Measurements from ENCODE around the gene LSAMP. TPM values are rescaled to one million over a fixed set of nuclear protein-coding genes. Genes with fewer than 3 reads are reported as not detected.

The LSAMP gene
- total and polyA plus RNA-seq, 3 donors from 2014 or later, result 3.1 to 10.3 (median 9.1) TPM

DNA sequence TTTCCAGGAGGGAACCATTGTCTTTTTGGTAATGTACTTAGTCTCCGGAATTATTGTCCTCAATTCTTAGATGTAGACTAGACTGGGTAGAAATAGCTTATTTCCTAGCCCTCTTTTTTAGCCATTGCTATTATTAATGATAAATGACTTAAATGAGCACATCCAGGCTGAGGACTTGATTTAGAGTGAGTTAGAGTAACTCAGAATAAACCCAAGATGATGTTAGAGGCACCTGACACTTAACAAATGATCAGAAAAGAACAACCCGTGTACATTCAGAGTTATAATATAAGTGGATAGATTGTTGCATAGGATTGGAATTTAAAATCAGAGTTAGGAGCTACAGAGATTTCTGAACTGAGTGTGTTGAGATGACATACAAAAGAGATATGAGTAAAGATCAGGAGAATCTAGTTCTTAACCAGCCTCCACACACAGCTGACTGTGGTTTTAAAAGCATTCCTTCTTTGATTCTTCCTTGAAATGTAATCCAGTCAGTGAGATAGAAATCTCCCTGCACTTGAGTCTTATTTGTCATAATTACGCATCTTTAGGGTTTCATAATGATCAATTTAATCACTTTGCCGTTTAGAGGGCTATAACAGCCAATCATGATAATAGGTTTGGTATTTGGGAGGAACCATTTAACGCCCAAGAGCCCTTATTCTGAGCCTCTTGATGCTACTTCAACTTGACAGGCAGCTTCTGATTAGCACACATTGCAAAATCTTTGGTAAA, 455.4 kb downstream of the LSAMP start:
- H3K4me3 ChIP-seq, result no peak overlapping the region
- no peaks in the 10 kb centered on the region for H3K27me3 ChIP-seq
- no peak overlapping the region for H3K27ac ChIP-seq
- H3K36me3 ChIP-seq (ENCODE audit: low read depth, missing control alignments), result no peaks in the 10 kb centered on the region
- DNase-seq, result no peak
- H3K4me1 ChIP-seq, result no peaks in the 10 kb centered on the region
- intact Hi-C loops (cut with DNase I; ENCODE audit: low total_unique reads), result no loop called here
- WGBS, 2 donors, result 84 to 85% methylated on average over 5 of the region's 5 CpGs
- TF ChIP-seq, protein P1, sequence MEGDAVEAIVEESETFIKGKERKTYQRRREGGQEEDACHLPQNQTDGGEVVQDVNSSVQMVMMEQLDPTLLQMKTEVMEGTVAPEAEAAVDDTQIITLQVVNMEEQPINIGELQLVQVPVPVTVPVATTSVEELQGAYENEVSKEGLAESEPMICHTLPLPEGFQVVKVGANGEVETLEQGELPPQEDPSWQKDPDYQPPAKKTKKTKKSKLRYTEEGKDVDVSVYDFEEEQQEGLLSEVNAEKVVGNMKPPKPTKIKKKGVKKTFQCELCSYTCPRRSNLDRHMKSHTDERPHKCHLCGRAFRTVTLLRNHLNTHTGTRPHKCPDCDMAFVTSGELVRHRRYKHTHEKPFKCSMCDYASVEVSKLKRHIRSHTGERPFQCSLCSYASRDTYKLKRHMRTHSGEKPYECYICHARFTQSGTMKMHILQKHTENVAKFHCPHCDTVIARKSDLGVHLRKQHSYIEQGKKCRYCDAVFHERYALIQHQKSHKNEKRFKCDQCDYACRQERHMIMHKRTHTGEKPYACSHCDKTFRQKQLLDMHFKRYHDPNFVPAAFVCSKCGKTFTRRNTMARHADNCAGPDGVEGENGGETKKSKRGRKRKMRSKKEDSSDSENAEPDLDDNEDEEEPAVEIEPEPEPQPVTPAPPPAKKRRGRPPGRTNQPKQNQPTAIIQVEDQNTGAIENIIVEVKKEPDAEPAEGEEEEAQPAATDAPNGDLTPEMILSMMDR (IDR thresholded peaks at IDR 0.05), result no peak
- TF ChIP-seq POLR2A (IDR thresholded peaks at IDR 0.05), result no peak
- H3K9me3 ChIP-seq, result no peaks in the 10 kb centered on the region

DNA sequence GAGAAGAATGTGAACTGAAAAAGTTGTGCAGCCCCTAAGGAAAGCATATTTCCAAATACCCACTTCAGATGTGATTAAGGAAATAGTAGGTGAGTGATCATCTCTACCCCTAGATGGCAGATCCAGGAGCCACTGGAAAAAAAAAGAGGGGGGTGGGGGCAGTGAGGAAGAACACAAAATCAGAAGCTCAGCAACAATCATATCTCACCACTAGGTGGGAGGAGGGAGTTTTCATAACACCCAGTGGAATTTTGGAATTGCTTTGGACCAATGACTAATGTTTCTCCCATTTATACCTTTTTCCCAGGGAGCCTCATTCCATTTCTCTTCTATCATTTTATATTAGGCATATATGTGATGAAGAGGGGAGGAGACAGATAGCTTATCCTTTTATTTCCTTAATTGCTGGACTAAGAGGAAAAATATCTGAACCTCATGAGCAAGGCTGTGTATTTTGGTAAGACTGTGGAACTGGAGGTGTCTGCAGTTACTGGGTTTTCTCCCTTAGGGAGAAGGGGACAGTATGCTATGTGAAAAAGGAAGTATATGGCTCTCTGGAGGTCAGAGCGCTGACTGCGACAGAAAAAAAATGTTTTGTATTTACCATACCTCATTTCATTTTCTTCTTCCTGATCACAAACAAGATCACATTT, 458.6 kb downstream of the LSAMP start:
- H3K27ac ChIP-seq, result no peak overlapping the region
- no peak for DNase-seq
- H3K4me1 ChIP-seq, result no peaks in the 10 kb centered on the region
- no peak overlapping the region for H3K4me3 ChIP-seq
- H3K27me3 ChIP-seq, result no peaks in the 10 kb centered on the region
- TF ChIP-seq POLR2A (IDR thresholded peaks at IDR 0.05), result no peak
- TF ChIP-seq, protein P1 (IDR thresholded peaks at IDR 0.05), result peak in 1 of 3 experiments; percentile 11
- no peaks in the 10 kb centered on the region for H3K36me3 ChIP-seq (ENCODE audit: low read depth, missing control alignments)
- H3K9me3 ChIP-seq, result no peaks in the 10 kb centered on the region
- 71 to 79% methylated on average over 2 of the region's 2 CpGs for WGBS, 2 donors
- intact Hi-C loops (cut with DNase I; ENCODE audit: low total_unique reads), result no loop called here

DNA sequence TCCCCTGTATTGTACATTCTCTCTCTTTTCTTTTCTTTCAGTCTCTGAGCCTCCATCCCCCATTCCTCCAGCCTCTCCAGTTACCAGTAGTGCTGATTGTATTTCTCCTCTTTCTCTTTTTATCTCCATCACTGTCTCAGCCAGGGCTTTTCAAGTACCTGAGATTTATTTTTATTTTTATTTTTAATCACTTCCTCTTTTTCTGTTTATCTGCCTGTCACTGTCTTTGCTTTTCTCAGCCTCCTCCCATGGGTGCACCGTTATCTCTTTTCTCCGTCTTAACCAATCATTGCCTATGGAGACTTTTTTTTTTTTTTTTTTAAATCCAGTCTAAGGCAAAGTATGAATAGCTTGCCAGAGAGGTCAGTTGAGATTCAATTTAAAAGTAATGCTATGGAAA, 462.7 kb downstream of the LSAMP start:
- H3K36me3 ChIP-seq (ENCODE audit: low read depth, missing control alignments), result no peaks in the 10 kb centered on the region
- TF ChIP-seq, protein P1 (IDR thresholded peaks at IDR 0.05), result no peak
- TF ChIP-seq POLR2A (IDR thresholded peaks at IDR 0.05), result no peak
- no peak overlapping the region for H3K27ac ChIP-seq
- H3K9me3 ChIP-seq, result no peaks in the 10 kb centered on the region
- DNase-seq, result no peak
- no peaks in the 10 kb centered on the region for H3K27me3 ChIP-seq
- intact Hi-C loops (cut with DNase I; ENCODE audit: low total_unique reads), result no loop called here
- 89 to 92% methylated on average over 2 of the region's 2 CpGs for WGBS, 2 donors
- H3K4me1 ChIP-seq, result no peaks in the 10 kb centered on the region
- H3K4me3 ChIP-seq, result no peak overlapping the region

DNA sequence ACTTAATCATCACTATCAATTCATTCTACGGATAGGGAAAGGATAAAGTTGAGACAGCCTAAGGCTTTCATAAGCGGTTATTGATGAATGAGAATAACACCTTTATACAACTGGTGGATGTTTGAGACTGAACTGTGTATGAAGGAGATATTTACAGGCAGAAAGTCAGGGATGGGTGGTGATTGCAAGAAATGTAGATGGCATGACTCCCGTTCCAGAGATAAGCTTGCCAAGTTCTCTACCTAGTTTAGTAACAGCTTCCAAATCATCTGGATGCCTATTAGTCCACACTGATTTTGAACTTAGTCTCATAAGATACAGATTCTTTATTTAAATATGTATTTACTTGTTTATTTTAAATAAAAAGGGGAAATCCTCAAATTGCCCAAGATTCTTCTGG, 463.2 kb downstream of the LSAMP start:
- no peak overlapping the region for H3K4me3 ChIP-seq
- no peaks in the 10 kb centered on the region for H3K9me3 ChIP-seq
- 88 to 93% methylated on average over 3 of the region's 3 CpGs for WGBS, 2 donors
- no peaks in the 10 kb centered on the region for H3K4me1 ChIP-seq
- H3K36me3 ChIP-seq (ENCODE audit: low read depth, missing control alignments), result no peaks in the 10 kb centered on the region
- TF ChIP-seq, protein P1 (IDR thresholded peaks at IDR 0.05), result no peak
- TF ChIP-seq POLR2A (IDR thresholded peaks at IDR 0.05), result no peak
- H3K27me3 ChIP-seq, result no peaks in the 10 kb centered on the region
- H3K27ac ChIP-seq, result no peak overlapping the region
- DNase-seq, result no peak
- intact Hi-C loops (cut with DNase I; ENCODE audit: low total_unique reads), result no loop called here
